ENCODE measurements around the gene PGAP2.
A peak's percentile ranks its signal among the peaks of the same experiment; 100 is the strongest.
"Not testable (repeated sequence)": the region's sequence is repeated elsewhere in the genome, so short reads cannot be mapped to it uniquely, and the experiment has no call there.

PGAP2 gene

GRCh38 chr11:3807909-3808860 is at the start of gene PGAP2:
PGAP2 (plus strand) TSS chr11:3808560; CDS start chr11:3811260, 2,700 bp downstream.
- H3K9me3 Mint-ChIP-seq: no peaks in the 10 kb centered on the region
- peak; percentile 77 for DNase-seq
- H3K36me3 Mint-ChIP-seq (ENCODE audit: low read depth): peaks cover 26% of the 10 kb centered on the region
- peak within 1 kb of the TSS; percentile 90 for H3K4me3 Mint-ChIP-seq
- H3K4me1 Mint-ChIP-seq (ENCODE audit: low read depth): peaks cover 20% of the 10 kb centered on the region
- H3K27ac Mint-ChIP-seq: peak within 1 kb of the TSS; percentile 95
- H3K27me3 Mint-ChIP-seq: no peaks in the 10 kb centered on the region

DNA sequence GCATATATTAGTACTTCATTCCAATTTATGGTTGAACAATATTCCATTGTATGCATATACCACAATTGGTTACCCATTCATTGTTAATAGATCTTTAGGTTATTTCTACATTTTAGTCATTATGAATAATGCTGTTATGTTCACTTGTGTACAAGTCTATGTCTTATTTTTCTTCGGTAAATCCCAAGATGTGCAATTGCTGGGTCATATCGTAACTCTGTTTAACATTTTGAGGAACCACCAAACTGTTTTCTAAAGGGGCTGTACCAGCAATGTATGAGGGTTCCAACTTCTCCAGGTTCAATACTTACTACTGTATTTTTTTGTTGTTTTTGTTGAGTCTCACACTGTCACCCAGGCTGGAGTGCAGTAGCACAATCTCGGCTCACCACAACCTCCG is 44.1 kb upstream of the PGAP2 start:
- no peak for DNase-seq
- H3K27me3 Mint-ChIP-seq: no peaks in the 10 kb centered on the region
- H3K4me3 Mint-ChIP-seq: no peak overlapping the region
- H3K27ac Mint-ChIP-seq: no peak overlapping the region
- H3K4me1 Mint-ChIP-seq (ENCODE audit: low read depth): no peaks in the 10 kb centered on the region
- H3K9me3 Mint-ChIP-seq: no peaks in the 10 kb centered on the region
- H3K36me3 Mint-ChIP-seq (ENCODE audit: low read depth): peaks cover 92% of the 10 kb centered on the region

DNA sequence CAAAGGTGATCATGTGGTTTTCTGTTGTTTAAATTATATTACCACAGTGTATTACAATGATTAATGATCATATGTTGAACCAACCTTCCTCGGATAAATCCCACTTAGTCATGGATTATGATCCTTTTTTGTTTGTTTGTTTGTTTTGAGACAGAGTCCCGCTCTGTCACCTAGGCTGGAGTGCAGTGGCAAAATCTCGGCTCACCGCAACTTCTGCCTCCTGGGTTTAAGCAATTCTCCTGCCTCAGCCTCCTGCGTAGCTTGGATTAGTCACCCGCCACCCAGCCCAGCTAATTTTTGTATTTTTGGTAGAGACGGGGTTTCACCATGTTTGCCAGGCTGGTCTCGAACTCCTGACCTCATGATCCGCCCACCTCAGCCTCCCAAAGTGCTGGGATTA is 41.5 kb upstream of the PGAP2 start:
- not testable (repeated sequence) for H3K27me3 Mint-ChIP-seq; H3K4me1 Mint-ChIP-seq (ENCODE audit: low read depth); DNase-seq; H3K4me3 Mint-ChIP-seq; H3K9me3 Mint-ChIP-seq
- peak overlapping the region; percentile 40 for H3K27ac Mint-ChIP-seq
- H3K36me3 Mint-ChIP-seq (ENCODE audit: low read depth): peaks cover 94% of the 10 kb centered on the region

- no peak overlapping the region for H3K27ac Mint-ChIP-seq
These were observed 40.8 kb upstream of the PGAP2 start for GRCh38 chr11:3767536-3767935.

DNA sequence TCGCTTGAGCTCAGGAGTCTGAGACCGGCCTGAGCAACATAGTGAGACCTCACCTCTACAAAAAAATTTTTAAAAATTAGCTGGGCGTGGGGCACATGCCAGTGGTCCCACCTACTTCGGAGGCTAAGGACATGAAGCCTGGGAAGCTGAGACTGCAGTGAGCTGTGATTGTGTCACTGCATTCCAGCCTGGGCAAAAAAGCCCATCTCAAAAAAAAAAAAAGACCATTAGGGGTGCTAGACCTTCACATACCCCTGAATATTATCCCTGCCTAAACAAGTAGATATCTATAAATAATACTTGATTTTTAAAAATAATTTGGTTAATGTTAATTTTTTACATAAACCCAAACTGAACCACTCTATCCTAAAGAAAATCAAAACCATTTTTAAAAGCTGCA is 35.2 kb upstream of the PGAP2 start:
- no peak overlapping the region for H3K4me3 Mint-ChIP-seq
- H3K36me3 Mint-ChIP-seq (ENCODE audit: low read depth): peaks cover 88% of the 10 kb centered on the region
- no peak overlapping the region for H3K27ac Mint-ChIP-seq

More at GRCh38 chr11:3767536-3767935, 40.8 kb upstream of the PGAP2 start:
- no peaks in the 10 kb centered on the region for H3K9me3 Mint-ChIP-seq
- DNase-seq: no peak
- H3K4me3 Mint-ChIP-seq: no peak overlapping the region
- peaks cover 94% of the 10 kb centered on the region for H3K36me3 Mint-ChIP-seq (ENCODE audit: low read depth)
- H3K4me1 Mint-ChIP-seq (ENCODE audit: low read depth): no peaks in the 10 kb centered on the region
- no peaks in the 10 kb centered on the region for H3K27me3 Mint-ChIP-seq

DNA sequence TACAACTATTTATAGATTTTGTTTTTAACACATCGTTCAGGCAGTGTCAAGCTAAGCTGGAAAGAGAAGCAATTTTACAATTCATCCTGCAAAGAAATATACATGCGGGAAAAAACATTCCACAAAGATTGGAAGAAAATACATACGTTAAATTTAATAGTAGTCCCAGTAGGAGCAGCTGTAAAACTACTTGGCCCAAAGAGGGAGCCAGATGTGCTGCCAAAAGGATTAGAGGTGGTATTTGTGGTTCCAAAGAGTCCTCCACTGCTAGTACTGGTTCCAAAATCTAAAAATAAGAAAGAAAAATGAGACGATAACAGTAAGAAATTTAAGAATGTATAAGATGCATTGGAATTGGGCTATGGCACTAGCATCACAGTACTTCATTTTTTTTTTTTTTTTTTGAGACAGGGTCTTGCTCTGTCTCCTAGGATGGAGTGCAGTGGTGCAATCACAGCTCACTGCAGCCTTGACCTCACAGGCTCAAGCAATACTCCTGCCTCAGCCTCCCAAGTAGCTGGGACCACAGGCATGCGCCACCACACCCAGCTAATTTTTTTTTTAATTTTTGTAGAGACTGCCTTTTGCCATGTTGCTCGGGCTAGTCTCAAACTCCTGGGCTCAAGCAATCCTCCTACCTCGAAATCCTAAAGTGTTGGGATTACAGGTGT is 32.5 kb upstream of the PGAP2 start:
- H3K36me3 Mint-ChIP-seq (ENCODE audit: low read depth): peaks cover 88% of the 10 kb centered on the region
- DNase-seq: no peak
- no peaks in the 10 kb centered on the region for H3K27me3 Mint-ChIP-seq
- H3K4me1 Mint-ChIP-seq (ENCODE audit: low read depth): no peaks in the 10 kb centered on the region
- H3K9me3 Mint-ChIP-seq: no peaks in the 10 kb centered on the region
- H3K4me3 Mint-ChIP-seq: no peak overlapping the region
- no peak overlapping the region for H3K27ac Mint-ChIP-seq

More for the DNA sequence above, 35.2 kb upstream of the PGAP2 start:
- no peaks in the 10 kb centered on the region for H3K9me3 Mint-ChIP-seq
- no peak for DNase-seq
- no peaks in the 10 kb centered on the region for H3K27me3 Mint-ChIP-seq
- H3K4me1 Mint-ChIP-seq (ENCODE audit: low read depth): no peaks in the 10 kb centered on the region

DNA sequence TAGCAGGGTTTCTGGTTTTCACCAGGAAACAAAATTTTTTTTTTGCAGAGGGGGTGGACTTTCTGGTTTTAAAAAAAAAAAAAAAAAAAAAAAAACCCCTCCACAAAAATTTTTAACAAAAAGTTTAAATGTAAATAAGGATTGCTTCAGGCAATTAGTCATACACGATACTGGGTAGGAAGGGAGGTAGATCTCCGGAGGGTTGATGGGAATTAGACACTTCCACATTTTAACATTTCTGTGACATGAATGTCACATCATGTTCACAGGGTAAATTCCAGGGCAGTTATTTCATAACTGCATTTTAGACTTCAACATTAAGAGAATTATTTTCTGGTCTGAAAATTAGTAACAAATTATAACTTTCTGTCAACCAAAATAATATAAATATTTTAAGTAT is 26.9 kb upstream of the PGAP2 start:
- H3K27ac Mint-ChIP-seq: peak overlapping the region; percentile 59
- no peak for DNase-seq
- H3K27me3 Mint-ChIP-seq: no peaks in the 10 kb centered on the region
- H3K9me3 Mint-ChIP-seq: no peaks in the 10 kb centered on the region
- no peak overlapping the region for H3K4me3 Mint-ChIP-seq
- H3K4me1 Mint-ChIP-seq (ENCODE audit: low read depth): peaks cover 47% of the 10 kb centered on the region
- peaks cover 84% of the 10 kb centered on the region for H3K36me3 Mint-ChIP-seq (ENCODE audit: low read depth)

GRCh38 chr11:3782963-3783362 is 25.4 kb upstream of the PGAP2 start:
- H3K27me3 Mint-ChIP-seq: no peaks in the 10 kb centered on the region
- DNase-seq: no peak
- H3K27ac Mint-ChIP-seq: peak overlapping the region; percentile 59
- H3K4me3 Mint-ChIP-seq: no peak overlapping the region
- H3K9me3 Mint-ChIP-seq: no peaks in the 10 kb centered on the region
- peaks cover 86% of the 10 kb centered on the region for H3K36me3 Mint-ChIP-seq (ENCODE audit: low read depth)
- H3K4me1 Mint-ChIP-seq (ENCODE audit: low read depth): peaks cover 63% of the 10 kb centered on the region

GRCh38 chr11:3783611-3784010 is 24.7 kb upstream of the PGAP2 start:
- Mint-ChIP-seq H3K4me3 (no peak overlapping the region), H3K36me3 (ENCODE audit: low read depth) (peaks cover 84% of the 10 kb centered on the region), H3K27ac (peak overlapping the region; percentile 37), H3K9me3 (no peaks in the 10 kb centered on the region), H3K27me3 (no peaks in the 10 kb centered on the region), H3K4me1 (ENCODE audit: low read depth) (peaks cover 65% of the 10 kb centered on the region)
- DNase-seq: no peak

DNA sequence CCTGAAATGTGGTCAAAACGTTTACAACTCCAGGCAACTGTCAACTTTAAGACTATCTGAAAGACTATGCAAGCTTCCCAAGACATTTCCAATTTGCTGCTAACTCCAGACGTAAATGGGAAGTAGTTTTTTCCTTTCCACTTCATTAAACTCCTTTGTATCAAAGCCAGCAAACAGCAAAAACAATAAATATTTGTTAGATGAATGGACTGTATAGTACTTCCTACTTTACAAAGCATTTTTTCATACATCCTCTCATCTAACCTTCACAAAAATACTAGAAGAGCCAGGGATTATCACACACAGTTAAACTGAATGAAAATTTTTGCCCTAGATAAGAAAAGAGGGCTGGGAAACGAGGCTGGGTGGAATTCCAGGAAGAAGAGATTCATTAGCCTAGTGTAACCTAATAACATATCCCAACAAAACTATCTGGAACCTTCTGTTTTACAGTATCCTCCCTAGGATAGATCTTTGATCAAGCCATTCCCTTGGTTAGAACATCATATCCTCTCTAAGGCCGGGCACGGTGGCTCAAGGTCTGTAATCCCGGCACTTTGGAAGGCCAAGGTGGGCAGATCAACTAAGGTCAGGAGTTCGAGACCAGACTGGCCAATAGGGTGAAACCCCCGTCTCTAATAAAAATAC is 21.5 kb upstream of the PGAP2 start:
- Mint-ChIP-seq H3K36me3 (ENCODE audit: low read depth) (peaks cover 85% of the 10 kb centered on the region), H3K27ac (peak overlapping the region; percentile 11), H3K4me3 (no peak overlapping the region), H3K9me3 (no peaks in the 10 kb centered on the region), H3K4me1 (ENCODE audit: low read depth) (peaks cover 74% of the 10 kb centered on the region), H3K27me3 (no peaks in the 10 kb centered on the region)
- DNase-seq: peak; percentile 7

- Mint-ChIP-seq H3K4me3 (peak overlapping the region; percentile 94), H3K27ac (peak overlapping the region; percentile 47), H3K36me3 (ENCODE audit: low read depth) (peaks cover 75% of the 10 kb centered on the region), H3K4me1 (ENCODE audit: low read depth) (peaks cover 58% of the 10 kb centered on the region)
- DNase-seq: peak; percentile 19
- not testable (repeated sequence) for H3K27me3 Mint-ChIP-seq, H3K9me3 Mint-ChIP-seq
These were observed 14.0 kb upstream of the PGAP2 start for GRCh38 chr11:3794387-3794786.

DNA sequence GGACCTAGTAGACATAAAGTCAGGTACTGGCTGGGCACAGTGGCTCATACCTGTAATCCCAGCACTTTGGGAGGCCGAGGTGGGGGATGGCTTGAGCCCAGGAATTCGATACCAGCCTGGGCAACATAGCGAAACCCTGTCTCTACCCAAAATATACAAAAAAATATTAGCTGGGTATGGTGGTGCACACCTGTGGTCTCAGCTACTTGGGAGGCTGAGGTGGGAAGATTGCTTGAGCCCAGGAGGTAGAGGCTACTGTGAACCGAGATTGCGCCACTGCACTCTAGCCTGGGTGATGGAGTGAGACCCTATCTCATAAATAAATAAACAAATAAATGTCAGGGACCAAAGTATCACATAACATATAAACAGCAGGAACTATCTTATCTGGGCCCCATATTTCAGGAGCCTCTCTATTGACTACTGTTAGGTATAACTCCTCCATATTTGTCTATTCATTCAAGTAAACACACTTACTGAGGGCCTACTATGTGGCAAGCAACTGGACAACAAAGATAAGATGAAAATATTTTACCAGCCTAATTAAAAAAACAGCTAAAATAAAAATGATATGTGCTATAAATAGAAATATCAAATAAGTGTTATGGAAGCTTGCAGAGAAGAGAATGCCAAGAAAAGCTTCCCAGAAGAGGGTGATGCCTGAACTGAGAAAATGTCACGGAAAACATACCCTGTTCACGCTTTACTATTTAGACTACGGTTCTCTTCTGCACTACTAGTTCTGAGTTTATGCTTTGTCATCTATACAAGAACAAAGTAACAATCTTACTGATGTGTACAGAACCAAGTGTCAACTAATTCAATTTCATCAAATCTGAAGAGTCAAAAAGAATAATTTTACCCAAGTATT is 13.0 kb upstream of the PGAP2 start:
- peaks cover 67% of the 10 kb centered on the region for H3K36me3 Mint-ChIP-seq (ENCODE audit: low read depth)
- DNase-seq: peak; percentile 3
- H3K27ac Mint-ChIP-seq: peak overlapping the region; percentile 98
- H3K27me3 Mint-ChIP-seq: no peaks in the 10 kb centered on the region
- peaks cover 55% of the 10 kb centered on the region for H3K4me1 Mint-ChIP-seq (ENCODE audit: low read depth)
- H3K9me3 Mint-ChIP-seq: no peaks in the 10 kb centered on the region
- peak overlapping the region; percentile 94 for H3K4me3 Mint-ChIP-seq

- H3K4me3 Mint-ChIP-seq: peak overlapping the region; percentile 94
- peaks cover 51% of the 10 kb centered on the region for H3K4me1 Mint-ChIP-seq (ENCODE audit: low read depth)
- H3K36me3 Mint-ChIP-seq (ENCODE audit: low read depth): peaks cover 61% of the 10 kb centered on the region
- no peak for DNase-seq
- H3K27ac Mint-ChIP-seq: peak overlapping the region; percentile 98
- no peaks in the 10 kb centered on the region for H3K9me3 Mint-ChIP-seq
- no peaks in the 10 kb centered on the region for H3K27me3 Mint-ChIP-seq
These were observed 12.4 kb upstream of the PGAP2 start for GRCh38 chr11:3796002-3796311.

DNA sequence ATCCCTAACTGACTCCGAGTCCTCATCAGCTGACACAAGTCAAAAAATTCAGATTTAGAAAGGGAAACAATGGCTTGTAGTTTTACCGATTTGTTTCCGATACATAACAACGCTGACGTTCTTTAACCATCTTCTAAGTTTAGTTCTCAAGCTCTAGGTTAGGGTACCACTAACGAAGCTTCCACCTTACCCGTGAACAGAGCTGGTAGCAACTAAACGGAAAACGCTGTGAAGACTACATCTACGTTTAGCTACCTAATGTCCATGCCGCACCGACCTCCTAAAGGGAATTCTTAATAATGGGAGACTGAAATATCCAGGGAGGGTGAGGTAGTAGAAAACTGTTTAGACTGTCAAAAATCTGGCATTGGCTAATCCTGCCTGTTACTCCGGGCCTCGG is 12.0 kb upstream of the PGAP2 start:
- peak overlapping the region; percentile 94 for H3K4me3 Mint-ChIP-seq
- peaks cover 51% of the 10 kb centered on the region for H3K4me1 Mint-ChIP-seq (ENCODE audit: low read depth)
- DNase-seq: peak; percentile 6
- H3K27me3 Mint-ChIP-seq: no peaks in the 10 kb centered on the region
- peak overlapping the region; percentile 98 for H3K27ac Mint-ChIP-seq
- peaks cover 59% of the 10 kb centered on the region for H3K36me3 Mint-ChIP-seq (ENCODE audit: low read depth)
- no peaks in the 10 kb centered on the region for H3K9me3 Mint-ChIP-seq

Measured in activated T-cell treated with anti-CD3 and anti-CD28 coated beads, Interleukin-2, amount 50 U/mL, for 24 hours (primary cell).